GM18909 (cell line): ENCODE results near the gene HOXB1.
"Not testable (repeated sequence)": the region's sequence is repeated elsewhere in the genome, so short reads cannot be mapped to it uniquely, and the experiment has no call there.

Source experiments
- ATAC-seq: cut with Tn5 transposase; IDR thresholded peaks from one replicate; pipeline ENCODE4 v1.9.1; 2021; ENCODE audit warnings: mild to moderate bottlenecking; ENCODE audit not compliant: unreplicated experiment, poor library complexity

Gene HOXB1

GRCh38 chr17:48544349-48545021 lies 13.7 kb upstream of the HOXB1 start:
- ATAC-seq = no peak

GRCh38 chr17:48543854-48544348 lies 13.1 kb upstream of the HOXB1 start:
- no peak for ATAC-seq

GRCh38 chr17:48543107-48543853 lies 12.5 kb upstream of the HOXB1 start:
- ATAC-seq = peak; percentile 57

GRCh38 chr17:48542698-48543106 lies 11.9 kb upstream of the HOXB1 start:
- no peak for ATAC-seq

GRCh38 chr17:48542114-48542656 lies 11.4 kb upstream of the HOXB1 start:
- no peak for ATAC-seq

GRCh38 chr17:48541577-48542113 lies 10.8 kb upstream of the HOXB1 start:
- ATAC-seq = no peak

GRCh38 chr17:48541036-48541576 lies 10.3 kb upstream of the HOXB1 start:
- ATAC-seq = no peak

- no peak for ATAC-seq
These were observed 9.4 kb upstream of the HOXB1 start for GRCh38 chr17:48540213-48540612.

- ATAC-seq = no peak
These were observed 8.4 kb upstream of the HOXB1 start for GRCh38 chr17:48539177-48539576.

- no peak for ATAC-seq
These were observed 6.5 kb upstream of the HOXB1 start for GRCh38 chr17:48537316-48537715.

GRCh38 chr17:48535793-48536559 lies 5.2 kb upstream of the HOXB1 start:
- not testable (repeated sequence) for ATAC-seq

GRCh38 chr17:48532261-48532660 lies 1.4 kb upstream of the HOXB1 start:
- ATAC-seq = no peak

- ATAC-seq = no peak
These were observed 464 bp downstream of the HOXB1 start for GRCh38 chr17:48530208-48530886.

- no peak for ATAC-seq
These were observed 1.2 kb downstream of the HOXB1 start for GRCh38 chr17:48529683-48530009.

- ATAC-seq = no peak
These were observed 1.7 kb downstream of the HOXB1 start for GRCh38 chr17:48528936-48529682.

GRCh38 chr17:48528153-48528935 lies 2.5 kb downstream of the HOXB1 start:
- no peak for ATAC-seq

- ATAC-seq = no peak
These were observed 3.3 kb downstream of the HOXB1 start for GRCh38 chr17:48527547-48527932.
